OCI-LY3 (cell line): Measurements from ENCODE around the gene NDUFB10.

Source experiments
- H2AFZ ChIP-seq: fragments of 200-600, 300-600 bp; shearing (Covaris generic); 2 replicates; pipeline ENCODE4 v1.6.0; 2014; ENCODE audit warnings: antibody characterized with exemption, low read depth, low read length
- H3K27ac ChIP-seq: fragments of 200-600, 300-600 bp; sonication (generic); 2 replicates; pipeline ENCODE4 v1.5.1; 2014; ENCODE audit warnings: mild to moderate bottlenecking, low read length, moderate library complexity, mixed read lengths
- H3K27me3 ChIP-seq: fragments of 200-600, 300-600 bp; sonication (generic); 2 replicates; pipeline ENCODE4 v1.6.1; 2014; ENCODE audit warnings: low read depth, low read length, mixed read lengths
- H3K36me3 ChIP-seq: fragments of 200-600, 300-600 bp; sonication (generic); replicated peaks from 2 replicates; pipeline ENCODE3; 2014; ENCODE audit warnings: low read depth, low read length, mixed read lengths
- H3K4me1 ChIP-seq: fragments of 300-600, 200-600 bp; sonication (generic); 2 replicates; pipeline ENCODE4 v1.6.1; 2014; ENCODE audit warnings: low read length, mixed read lengths
- H3K4me2 ChIP-seq: fragments of 200-600, 300-600 bp; sonication (generic); 2 replicates; pipeline ENCODE4 v1.6.1; 2014; ENCODE audit warnings: low read length, mixed read lengths
- H3K4me3 ChIP-seq: fragments of 300-600, 200-600 bp; sonication (generic); 2 replicates; pipeline ENCODE4 v1.5.1; 2014; ENCODE audit warnings: antibody characterized with exemption, mild to moderate bottlenecking, low read length, moderate library complexity
- H3K79me2 ChIP-seq: fragments of 300-600, 200-600 bp; shearing (Covaris generic); 2 replicates; pipeline ENCODE4 v1.6.1; 2014; ENCODE audit warnings: mild to moderate bottlenecking, low read length, mixed read lengths
- H3K9ac ChIP-seq: fragments of 300-600, 200-600 bp; shearing (Covaris generic); 2 replicates; pipeline ENCODE4 v1.6.0; 2014; ENCODE audit warnings: mild to moderate bottlenecking, low read length, moderate library complexity
- H3K9me3 ChIP-seq: fragments of 200-600, 300-600 bp; shearing (Covaris generic); 2 replicates; pipeline ENCODE4 v1.6.1; 2014; ENCODE audit warnings: low read length, mixed read lengths; ENCODE audit not compliant: insufficient read depth
- H4K20me1 ChIP-seq: fragments of 200-600, 300-600 bp; sonication (generic); 2 replicates; pipeline ENCODE4 v1.6.1; 2016; ENCODE audit warnings: low read length, mixed read lengths; ENCODE audit not compliant: insufficient read depth
- EZH2phosphoT487 ChIP-seq: fragments of 200-600 bp; shearing (Covaris generic); IDR thresholded peaks from 2 replicates; pipeline ENCODE4 v1.6.1; 2018; ENCODE audit warnings: antibody characterized with exemption, mixed run types, low read depth
- TF ChIP-seq, protein P1 (sequence below): fragments of 200-600, 300-600 bp; sonication (generic); IDR thresholded peaks from 2 replicates; pipeline ENCODE4 v1.5.1; 2014; ENCODE audit warnings: antibody characterized with exemption, low read length, low read depth

The NDUFB10 gene

GRCh38 chr16:1942810-1943726, 16.3 kb upstream of the NDUFB10 start, which contains the start of gene MSRB1:
Gene MSRB1 (minus strand): TSS chr16:1943199. CDS start chr16:1943156, 43 bp downstream.
- Histone ChIP-seq H2AFZ (peak within 1 kb of the TSS; percentile 55; the same call in 1 of the 2 replicates), H3K9ac (peak within 1 kb of the TSS; percentile 86), H3K79me2 (peaks cover 19% of the 10 kb centered on the region), H3K36me3 (peaks cover 22% of the 10 kb centered on the region), H3K4me2 (peak within 1 kb of the TSS; percentile 90), H3K27me3 (no peaks in the 10 kb centered on the region), H4K20me1 (peaks cover 15% of the 10 kb centered on the region), H3K4me1 (peaks cover 27% of the 10 kb centered on the region), H3K27ac (peak within 1 kb of the TSS; percentile 77), H3K4me3 (peak within 1 kb of the TSS; percentile 88), H3K9me3 (no peaks in the 10 kb centered on the region)
- TF ChIP-seq, protein P1, sequence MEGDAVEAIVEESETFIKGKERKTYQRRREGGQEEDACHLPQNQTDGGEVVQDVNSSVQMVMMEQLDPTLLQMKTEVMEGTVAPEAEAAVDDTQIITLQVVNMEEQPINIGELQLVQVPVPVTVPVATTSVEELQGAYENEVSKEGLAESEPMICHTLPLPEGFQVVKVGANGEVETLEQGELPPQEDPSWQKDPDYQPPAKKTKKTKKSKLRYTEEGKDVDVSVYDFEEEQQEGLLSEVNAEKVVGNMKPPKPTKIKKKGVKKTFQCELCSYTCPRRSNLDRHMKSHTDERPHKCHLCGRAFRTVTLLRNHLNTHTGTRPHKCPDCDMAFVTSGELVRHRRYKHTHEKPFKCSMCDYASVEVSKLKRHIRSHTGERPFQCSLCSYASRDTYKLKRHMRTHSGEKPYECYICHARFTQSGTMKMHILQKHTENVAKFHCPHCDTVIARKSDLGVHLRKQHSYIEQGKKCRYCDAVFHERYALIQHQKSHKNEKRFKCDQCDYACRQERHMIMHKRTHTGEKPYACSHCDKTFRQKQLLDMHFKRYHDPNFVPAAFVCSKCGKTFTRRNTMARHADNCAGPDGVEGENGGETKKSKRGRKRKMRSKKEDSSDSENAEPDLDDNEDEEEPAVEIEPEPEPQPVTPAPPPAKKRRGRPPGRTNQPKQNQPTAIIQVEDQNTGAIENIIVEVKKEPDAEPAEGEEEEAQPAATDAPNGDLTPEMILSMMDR = no peak

GRCh38 chr16:1944612-1945199, 14.6 kb upstream of the NDUFB10 start:
- Histone ChIP-seq H3K27me3 (no peaks in the 10 kb centered on the region), H3K4me2 (no peak overlapping the region), H3K79me2 (peaks cover 19% of the 10 kb centered on the region), H4K20me1 (peaks cover 15% of the 10 kb centered on the region), H3K9me3 (no peaks in the 10 kb centered on the region), H3K4me1 (peaks cover 27% of the 10 kb centered on the region), H3K36me3 (peaks cover 10% of the 10 kb centered on the region), H3K9ac (no peak overlapping the region), H3K27ac (no peak overlapping the region), H2AFZ (no peak overlapping the region), H3K4me3 (no peak overlapping the region)
- TF ChIP-seq, protein P1 = no peak
- TF ChIP-seq EZH2phosphoT487 = no peak

GRCh38 chr16:1945559-1946391, 13.6 kb upstream of the NDUFB10 start:
- Histone ChIP-seq H3K4me3 (no peak overlapping the region), H4K20me1 (peaks cover 9% of the 10 kb centered on the region), H3K27ac (no peak overlapping the region), H3K27me3 (no peaks in the 10 kb centered on the region), H3K4me2 (no peak overlapping the region), H2AFZ (no peak overlapping the region), H3K9ac (no peak overlapping the region), H3K9me3 (no peaks in the 10 kb centered on the region), H3K36me3 (peaks cover 5% of the 10 kb centered on the region), H3K4me1 (peaks cover 21% of the 10 kb centered on the region), H3K79me2 (peaks cover 19% of the 10 kb centered on the region)
- TF ChIP-seq, protein P1 = no peak
- TF ChIP-seq EZH2phosphoT487 = no peak
